ENCODE measurements around the gene TOE1. TPM values are rescaled to one million over a fixed set of nuclear protein-coding genes. Genes with fewer than 3 reads are reported as not detected.

The TOE1 gene
- total and polyA plus RNA-seq, 9 of the 15 experiments (the other 6 are each of a cell fraction or from before 2014, with no cell fraction given) = 32.1 to 85.7 (median 38.0) TPM

DNA sequence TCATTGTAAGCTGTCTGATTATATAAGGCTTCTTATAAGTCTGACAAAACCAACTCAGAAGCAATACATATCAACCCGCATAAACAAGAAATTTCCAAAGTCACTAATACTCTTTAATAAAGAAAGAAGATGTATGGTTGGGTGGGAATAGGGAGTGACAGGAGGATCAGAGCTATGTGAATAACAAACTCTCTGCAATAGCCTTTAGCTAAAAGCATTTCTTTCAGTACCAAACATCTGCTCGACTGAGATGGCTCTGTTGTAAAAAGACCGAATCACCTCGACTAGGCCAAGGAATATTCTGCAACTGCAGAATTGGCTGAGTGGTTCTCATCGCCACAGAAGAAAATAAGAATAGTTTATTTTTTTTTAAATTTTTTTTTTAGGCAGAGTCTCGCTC, 39.6 kb downstream of the TOE1 start (continued):
- TF ChIP-seq, protein P1, sequence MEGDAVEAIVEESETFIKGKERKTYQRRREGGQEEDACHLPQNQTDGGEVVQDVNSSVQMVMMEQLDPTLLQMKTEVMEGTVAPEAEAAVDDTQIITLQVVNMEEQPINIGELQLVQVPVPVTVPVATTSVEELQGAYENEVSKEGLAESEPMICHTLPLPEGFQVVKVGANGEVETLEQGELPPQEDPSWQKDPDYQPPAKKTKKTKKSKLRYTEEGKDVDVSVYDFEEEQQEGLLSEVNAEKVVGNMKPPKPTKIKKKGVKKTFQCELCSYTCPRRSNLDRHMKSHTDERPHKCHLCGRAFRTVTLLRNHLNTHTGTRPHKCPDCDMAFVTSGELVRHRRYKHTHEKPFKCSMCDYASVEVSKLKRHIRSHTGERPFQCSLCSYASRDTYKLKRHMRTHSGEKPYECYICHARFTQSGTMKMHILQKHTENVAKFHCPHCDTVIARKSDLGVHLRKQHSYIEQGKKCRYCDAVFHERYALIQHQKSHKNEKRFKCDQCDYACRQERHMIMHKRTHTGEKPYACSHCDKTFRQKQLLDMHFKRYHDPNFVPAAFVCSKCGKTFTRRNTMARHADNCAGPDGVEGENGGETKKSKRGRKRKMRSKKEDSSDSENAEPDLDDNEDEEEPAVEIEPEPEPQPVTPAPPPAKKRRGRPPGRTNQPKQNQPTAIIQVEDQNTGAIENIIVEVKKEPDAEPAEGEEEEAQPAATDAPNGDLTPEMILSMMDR (IDR thresholded peaks at IDR 0.05 in 2 of 3, conservative IDR thresholded peaks at IDR 0.05 in 1 of 3; ENCODE audit: insufficient read depth in 2 of 3, low read depth in 1 of 3, low read length in 3 of 3) = no peak
- no peak for TF ChIP-seq RBM22 (IDR thresholded peaks at IDR 0.05; ENCODE audit: low read depth, low read length, poor library complexity, severe bottlenecking)
- TF ChIP-seq C11orf30 (IDR thresholded peaks at IDR 0.05; ENCODE audit: low read depth) = no peak
- TF ChIP-seq MCM2 (IDR thresholded peaks at IDR 0.05; ENCODE audit: low read depth) = no peak
- no peak for TF ChIP-seq YBX1 (IDR thresholded peaks at IDR 0.05)

DNA sequence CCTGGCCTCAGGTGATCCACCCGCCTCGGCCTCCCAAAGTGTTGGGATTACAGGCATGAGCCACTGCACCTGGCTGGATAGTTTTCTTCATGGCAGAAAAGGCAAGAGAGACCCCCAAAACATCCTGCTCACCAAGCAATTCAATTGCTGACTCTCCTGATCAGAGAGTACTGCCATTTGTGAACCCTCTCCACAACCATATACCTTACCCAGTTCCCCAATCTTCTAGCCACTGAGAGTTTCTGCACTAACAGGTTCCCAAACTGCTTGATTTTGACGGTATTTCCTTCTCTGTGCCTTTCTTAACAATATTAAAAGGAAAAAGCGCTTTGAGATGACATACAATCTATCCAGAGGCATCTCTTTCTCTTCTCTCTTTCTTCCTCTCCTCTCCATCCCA, 40.2 kb downstream of the TOE1 start:
- 21% methylated on average over 4 of the region's 4 CpGs for WGBS (ENCODE audit: insufficient coverage, low coverage, missing lambda C conversion rate)
- intact Hi-C loops (cut with micrococcal nuclease) = no loop called here
- Histone ChIP-seq H3K4me1 (replicated peaks in 1 of 2; ENCODE audit: control insufficient read depth in 2 of 2, insufficient read depth in 2 of 2, low read length in 2 of 2) (no peaks in the 10 kb centered on the region), H3K36me3 (ENCODE audit: control insufficient read depth, insufficient read depth, low read length) (no peaks in the 10 kb centered on the region), H3K79me2 (ENCODE audit: control insufficient read depth, insufficient read depth, low read length) (no peaks in the 10 kb centered on the region), H3K9me1 (ENCODE audit: control insufficient read depth, insufficient read depth, low read length) (no peaks in the 10 kb centered on the region), H3K9me3 (replicated peaks; ENCODE audit: control insufficient read depth, insufficient read depth, low read depth, low read length) (no peaks in the 10 kb centered on the region), H3K27me3 (ENCODE audit: control insufficient read depth in 2 of 2, insufficient read depth in 2 of 2, low read length in 2 of 2) (no peaks in the 10 kb centered on the region; a peak in 1 of 5 replicates), H3K9ac (ENCODE audit: insufficient read depth in 1 of 2, low read depth in 2 of 2, low read length in 2 of 2) (no peak overlapping the region), H3K4me2 (ENCODE audit: insufficient read depth, low read length) (no peak overlapping the region), H3K4me3 (no peak overlapping the region), H4K20me1 (replicated peaks; ENCODE audit: control insufficient read depth, insufficient read depth, low read length) (no peaks in the 10 kb centered on the region), H2AFZ (ENCODE audit: low read depth, low read length) (no peak overlapping the region), H3K27ac (ENCODE audit: extremely low read depth, low read depth, low read length) (no peak overlapping the region)
- FAIRE-seq (no peak), ATAC-seq (no peak), DNase-seq (ENCODE audit: extremely low read depth in 1 of 4, low spot score in 3 of 4) (no peak)
- in situ Hi-C loops (cut with MboI) = no loop called here
- no peak for TF ChIP-seq GABPB2 (CRISPR knock-in tag; conservative IDR thresholded peaks at IDR 0.05)
- ChIA-PET CTCF (ENCODE audit: low intra/inter-chr PET ratio) (no interaction called here), POLR2A (no interaction called here)
- BruUV-seq (replicated peaks) = no TSS peak

All from K562 (cell line).